HG03469 (cell line): ENCODE data around the gene ATF7IP2.
"Not testable (repeated sequence)": the region's sequence is repeated elsewhere in the genome, so short reads cannot be mapped to it uniquely, and the experiment has no call there.

ENCODE experiments used
- ATAC-seq: cut with Tn5 transposase; IDR thresholded peaks from one replicate; pipeline ENCODE4 v1.9.1; 2021; ENCODE audit warnings: mild to moderate bottlenecking, moderate library complexity, moderate number of reproducible peaks; ENCODE audit not compliant: unreplicated experiment

Gene ATF7IP2

DNA sequence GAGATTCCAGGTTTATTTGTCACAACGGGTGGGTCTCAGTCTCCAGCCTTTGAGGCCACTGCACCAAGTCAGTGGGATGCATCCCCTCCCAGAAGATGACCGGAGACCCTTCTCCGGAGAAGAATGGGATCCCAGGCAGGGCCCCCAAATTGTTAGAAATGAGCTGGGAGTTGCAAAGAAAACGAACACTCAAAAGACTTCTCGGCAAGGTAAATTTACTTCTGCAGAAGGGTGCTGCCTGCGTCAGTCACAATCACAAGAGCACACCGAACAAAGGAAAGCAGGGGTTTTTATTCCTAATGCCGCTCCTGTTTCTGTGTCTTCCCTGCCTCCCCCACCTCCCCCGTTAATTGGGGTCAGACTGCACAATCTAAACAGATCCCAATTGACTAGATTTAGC, 61.4 kb downstream of the ATF7IP2 start:
- no peak for ATAC-seq

DNA sequence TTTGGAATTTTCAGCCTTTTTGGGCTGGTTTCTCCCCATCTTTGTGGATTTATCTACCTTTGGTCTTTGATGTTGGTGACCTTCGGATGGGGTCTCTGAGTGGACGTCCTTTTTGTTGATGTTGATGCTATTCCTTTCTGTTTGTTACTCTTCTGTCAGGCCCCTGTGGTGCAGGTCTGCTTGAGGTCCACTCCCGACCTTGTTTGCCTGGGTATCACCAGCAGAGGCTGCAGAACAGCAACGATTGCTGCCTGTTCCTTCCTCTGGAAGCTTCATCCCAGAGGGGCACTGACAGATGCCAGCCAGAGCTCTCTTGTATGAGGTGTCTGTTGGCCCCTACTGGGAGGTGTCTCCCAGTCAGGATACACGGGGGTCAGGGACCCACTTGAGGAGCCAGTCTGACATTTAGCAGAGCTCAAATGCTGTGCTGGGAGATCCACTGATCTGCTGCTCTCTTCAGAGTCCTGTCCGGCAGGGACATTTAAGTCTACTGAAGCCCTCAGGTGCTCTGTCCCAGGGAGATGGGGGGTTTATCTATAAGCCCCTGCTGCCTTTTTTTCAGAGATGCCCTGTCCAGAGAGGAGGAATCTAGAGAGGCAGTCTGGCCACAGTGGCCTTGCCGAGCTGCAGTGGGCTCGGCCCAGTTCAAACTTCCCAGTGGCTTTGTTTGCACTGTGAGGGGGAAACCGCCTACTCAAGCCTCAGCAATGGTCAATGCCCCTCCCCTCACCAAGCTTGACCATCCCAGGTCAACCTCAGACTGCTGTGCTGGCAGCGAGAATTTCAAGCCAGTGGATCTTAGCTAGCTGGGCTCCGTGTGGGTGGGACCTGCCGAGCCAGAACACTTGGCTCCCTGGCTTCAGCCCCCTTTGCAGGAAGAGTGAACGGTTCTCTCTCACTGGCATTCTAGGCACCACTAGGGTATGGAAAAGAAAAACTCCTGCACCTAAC, 66.6 kb downstream of the ATF7IP2 start:
- not testable (repeated sequence) for ATAC-seq

DNA sequence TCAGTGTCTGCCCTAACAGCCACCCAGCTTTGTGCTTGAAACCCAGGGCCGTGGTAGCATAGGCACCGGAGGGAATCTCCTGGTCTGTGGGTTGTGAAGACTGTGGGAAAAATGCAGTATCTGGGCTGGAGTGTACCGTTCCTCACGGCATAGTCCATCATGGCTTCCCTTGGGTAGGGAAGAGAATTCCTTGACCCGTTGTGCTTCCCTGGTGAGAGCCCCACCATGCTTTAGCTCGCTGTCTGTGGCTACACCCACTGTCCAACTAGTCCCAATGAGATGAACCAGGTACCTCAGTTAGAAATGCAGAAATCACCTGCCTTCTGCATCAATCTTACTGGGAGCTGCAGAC, 67.3 kb downstream of the ATF7IP2 start:
- no peak for ATAC-seq

GRCh38 chr16:10465821-10466220, 80.0 kb downstream of the ATF7IP2 start:
- no peak for ATAC-seq

- ATAC-seq = no peak
These were observed 80.5 kb downstream of the ATF7IP2 start for GRCh38 chr16:10466313-10466712.

GRCh38 chr16:10466861-10467260, 81.0 kb downstream of the ATF7IP2 start:
- ATAC-seq = no peak

DNA sequence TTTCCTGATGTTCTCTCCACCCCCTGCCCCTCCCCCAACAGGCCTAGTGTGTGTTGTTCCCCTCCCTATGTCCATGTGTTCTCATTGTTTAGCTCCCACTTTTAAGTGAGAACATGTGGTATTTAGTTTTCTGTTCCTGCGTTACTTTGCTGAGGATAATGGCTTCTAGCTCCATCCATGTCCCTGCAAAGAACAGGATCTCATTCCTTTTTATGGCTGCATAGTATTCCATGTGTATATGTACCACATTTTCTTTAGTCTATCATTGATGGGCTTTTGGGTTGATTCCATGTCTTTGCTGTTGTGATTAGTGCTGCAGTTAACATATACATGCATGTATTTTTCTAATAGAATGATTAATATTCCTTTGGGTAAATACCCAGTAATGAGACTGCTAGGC, 90.8 kb downstream of the ATF7IP2 start:
- ATAC-seq = not testable (repeated sequence)

- no peak for ATAC-seq
These were observed 94.3 kb downstream of the ATF7IP2 start for GRCh38 chr16:10480151-10480550.

- no peak for ATAC-seq
These were observed 99.3 kb downstream of the ATF7IP2 start for GRCh38 chr16:10485159-10485558.

DNA sequence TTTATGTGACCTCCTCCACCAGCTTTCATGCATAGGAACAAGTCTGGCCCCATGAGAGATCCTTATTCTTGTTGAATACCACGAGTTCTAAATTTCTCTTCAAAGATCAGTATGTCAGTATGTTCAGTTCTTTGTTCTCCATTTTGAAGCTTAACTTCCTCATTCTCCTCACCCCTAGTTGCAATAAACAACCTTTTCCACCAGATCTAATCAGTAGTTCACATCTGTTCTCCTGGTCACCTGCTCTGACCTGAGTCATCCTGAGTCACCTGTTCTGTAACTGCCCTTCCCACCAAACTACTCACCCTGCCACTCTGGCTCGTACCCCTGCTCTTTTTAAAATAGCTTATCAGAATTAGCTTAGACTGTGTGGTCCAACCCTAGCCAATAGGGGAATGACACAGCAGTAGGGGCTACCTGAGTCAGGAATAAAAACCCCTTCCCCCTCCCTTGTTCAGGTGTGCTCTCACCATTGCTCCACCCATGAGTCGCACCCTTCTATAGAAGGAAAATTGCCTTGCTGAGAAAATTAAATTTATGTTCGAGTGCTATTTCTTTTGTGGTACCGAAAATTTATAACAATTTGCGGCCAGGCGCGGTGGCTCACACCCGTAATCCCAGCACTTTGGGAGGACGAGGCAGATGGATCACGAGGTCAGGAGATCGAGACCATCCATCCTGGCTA, 100.0 kb downstream of the ATF7IP2 start:
- ATAC-seq = no peak

DNA sequence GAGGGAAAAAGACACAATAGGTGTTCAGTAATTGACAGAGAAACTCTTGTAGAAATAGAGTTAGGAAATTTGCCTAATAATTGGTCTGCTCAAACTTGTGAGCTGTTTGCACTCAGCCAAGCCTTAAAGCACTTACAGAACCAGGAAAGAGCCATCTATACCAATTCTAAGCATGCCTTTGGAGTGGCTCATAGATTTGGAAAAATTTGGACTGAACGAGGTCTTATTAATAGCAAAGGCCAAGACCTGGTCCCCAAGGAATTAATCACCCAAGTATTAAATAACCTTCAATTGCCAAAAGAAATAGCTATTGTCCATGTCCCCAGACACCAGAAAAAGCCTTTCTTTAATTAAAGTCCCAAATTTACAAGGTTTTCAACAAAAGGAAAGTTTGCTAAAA, 104.3 kb downstream of the ATF7IP2 start:
- no peak for ATAC-seq

- ATAC-seq = no peak
These were observed 107.4 kb downstream of the ATF7IP2 start for GRCh38 chr16:10493276-10493675.

- ATAC-seq = no peak
These were observed 108.6 kb downstream of the ATF7IP2 start for GRCh38 chr16:10494343-10495030.

GRCh38 chr16:10495031-10495345, 109.1 kb downstream of the ATF7IP2 start:
- ATAC-seq = no peak

DNA sequence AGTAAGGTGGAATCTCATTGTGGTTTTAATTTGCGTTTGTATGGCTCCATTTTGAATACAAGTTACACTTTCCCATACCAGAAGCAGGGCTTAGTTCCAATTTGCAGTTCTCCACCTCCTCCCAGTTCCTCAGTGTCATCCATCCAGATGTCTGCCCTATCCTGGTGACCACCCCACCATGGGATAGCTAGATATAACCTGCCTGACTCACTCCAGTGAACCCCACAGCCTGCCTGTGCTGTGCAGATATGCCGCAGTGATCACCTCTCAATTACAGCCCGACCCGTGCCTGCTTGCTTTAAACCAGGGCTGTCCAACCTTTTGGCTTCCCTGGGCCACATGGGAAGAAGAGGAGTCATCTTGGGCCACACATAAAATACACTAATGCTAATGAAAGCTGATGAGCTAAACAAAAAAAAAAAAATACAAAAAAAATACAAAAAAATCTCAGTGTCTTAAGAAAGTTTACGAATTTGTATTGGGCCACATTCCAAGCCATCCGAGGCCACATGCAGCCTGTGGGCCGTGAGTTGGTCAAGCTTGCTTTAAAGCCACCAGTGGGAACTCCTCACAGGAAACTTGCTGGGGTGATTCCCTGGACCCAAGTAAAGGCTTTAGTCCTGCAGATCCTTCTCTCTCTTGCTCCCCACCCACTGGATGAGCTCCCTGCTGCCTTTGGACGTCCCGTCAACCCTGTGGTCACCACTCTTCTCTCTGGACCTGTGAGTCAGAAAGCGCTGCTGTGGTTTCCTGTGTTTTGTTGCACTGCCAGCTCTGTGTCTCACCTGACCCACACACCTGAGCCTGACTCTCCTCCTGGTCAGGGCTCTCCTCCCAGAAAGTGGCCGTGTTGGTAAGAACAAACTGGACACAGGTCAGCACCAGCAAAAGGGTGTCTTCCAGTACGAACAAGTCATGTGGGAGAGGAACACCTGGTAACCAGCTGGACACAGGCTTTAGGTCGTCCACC, 111.6 kb downstream of the ATF7IP2 start:
- ATAC-seq = no peak

- ATAC-seq = no peak
These were observed 114.7 kb downstream of the ATF7IP2 start for GRCh38 chr16:10500582-10500981.

GRCh38 chr16:10501016-10501607, 115.3 kb downstream of the ATF7IP2 start:
- no peak for ATAC-seq

- ATAC-seq = no peak
These were observed 116.9 kb downstream of the ATF7IP2 start for GRCh38 chr16:10502776-10503175.

GRCh38 chr16:10504404-10504885, 118.6 kb downstream of the ATF7IP2 start:
- no peak for ATAC-seq

DNA sequence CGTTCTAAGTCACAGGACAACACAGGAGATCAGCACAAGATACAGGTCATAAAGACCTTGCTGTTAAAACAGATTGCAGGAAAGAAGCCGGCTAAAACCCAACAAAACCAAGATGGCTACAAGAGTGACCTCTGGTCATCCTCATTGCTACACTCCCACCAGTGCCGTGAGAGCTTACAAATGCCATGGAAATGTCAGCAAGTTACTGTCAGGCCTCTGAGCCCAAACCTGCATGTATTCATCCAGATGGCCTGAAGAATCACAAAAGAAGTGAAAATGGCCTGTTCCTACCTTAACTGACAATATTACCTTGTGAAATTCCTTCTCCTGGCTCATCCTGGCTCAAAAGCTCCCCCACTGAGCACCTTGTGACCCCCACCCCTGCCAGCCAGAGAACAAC, 119.4 kb downstream of the ATF7IP2 start:
- not testable (repeated sequence) for ATAC-seq
